SK-N-MC (cell line): ENCODE results near the gene RPS6KA5.

Source experiments
- EZH2 ChIP-seq: fragments of 200-600 bp; sonication (generic); IDR thresholded peaks from one replicate; pipeline ENCODE4 v1.6.1; 2017; ENCODE audit warnings: antibody characterized with exemption
- POLR2AphosphoS5 ChIP-seq: IDR thresholded peaks from 2 replicates; pipeline ENCODE4 v1.6.1; 2012; ENCODE audit warnings: mild to moderate bottlenecking, low read depth, low read length, borderline replicate concordance

DNA sequence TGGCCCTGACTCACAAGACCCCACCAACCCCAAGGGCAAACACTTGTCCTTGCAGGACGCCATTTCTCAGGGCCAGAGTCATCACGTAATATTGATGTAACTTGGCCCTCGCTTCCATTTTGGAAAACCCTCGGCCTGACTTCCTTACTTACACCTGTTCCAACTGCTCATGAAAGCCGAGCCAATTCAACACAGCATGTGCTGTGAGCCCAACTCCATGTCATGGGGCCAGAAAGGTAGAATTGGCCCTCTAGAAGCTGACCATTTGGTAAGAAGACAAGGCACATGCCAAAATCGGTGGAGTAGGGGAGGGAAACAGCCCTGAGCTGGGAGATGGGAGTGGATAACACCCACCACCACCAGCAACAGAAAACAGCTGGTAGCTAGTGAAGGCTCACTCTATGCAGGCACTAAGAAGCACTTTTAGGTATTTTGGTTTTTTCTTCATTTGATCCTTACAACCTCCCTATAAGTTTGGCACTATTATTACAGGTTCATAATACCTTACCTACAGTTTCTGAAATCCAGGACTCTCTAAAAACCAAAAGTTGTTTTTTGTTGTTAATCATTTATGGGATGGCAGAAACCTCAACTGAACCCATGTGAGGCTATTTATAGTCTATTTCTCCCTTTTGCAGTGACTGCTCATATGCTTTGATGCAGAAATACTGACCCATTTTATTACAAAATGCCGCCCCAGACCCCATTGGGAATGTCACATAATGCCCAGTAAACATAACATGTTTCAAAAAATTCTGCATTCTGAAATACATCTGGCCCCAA, 250.7 kb downstream of the RPS6KA5 start:
- TF ChIP-seq EZH2 (no peak), POLR2AphosphoS5 (no peak)
